Activated CD8-positive, alpha-beta T cell treated with anti-CD3 and anti-CD28 coated beads for 36 hours (primary cell): Measurements from ENCODE around the gene WDFY2. TPM values are rescaled to one million over a fixed set of nuclear protein-coding genes. Genes with fewer than 3 reads are reported as not detected.

Experiments
- ATAC-seq: fragments of 200-7000 bp; cut with Tn5 transposase; one replicate; pipeline ENCODE4 v1.10.0; 2021; ENCODE audit warnings: mild to moderate bottlenecking, moderate library complexity
- CTCF ChIA-PET: fragments of 350-600 bp; sonication (Branson Sonifier 250); formaldehyde crosslinking; loops from one replicate; lab custom pipeline; 2021; ENCODE audit warnings: antibody characterized with exemption; lab: Charles Lee
- POLR2A ChIA-PET: fragments of 350-600 bp; sonication (Branson Sonifier 250); formaldehyde crosslinking; loops from one replicate; lab custom pipeline; 2021; ENCODE audit warnings: antibody characterized with exemption; lab: Charles Lee
- DNase-seq: peaks from one replicate; pipeline ENCODE4 v3.0.0-alpha.2; 2020
- H3K27ac Mint-ChIP-seq: one replicate; pipeline ENCODE4 v1.8.0; 2021; ENCODE audit warnings: mild to moderate bottlenecking, mixed read lengths
- H3K27me3 Mint-ChIP-seq: one replicate; pipeline ENCODE4 v1.8.0; 2021; ENCODE audit warnings: mixed read lengths
- H3K36me3 Mint-ChIP-seq: one replicate; pipeline ENCODE4 v1.8.0; 2021; ENCODE audit warnings: low read depth, mixed read lengths
- H3K4me1 Mint-ChIP-seq: one replicate; pipeline ENCODE4 v1.8.0; 2021; ENCODE audit warnings: low read depth, mixed read lengths
- H3K4me3 Mint-ChIP-seq: one replicate; pipeline ENCODE4 v1.8.0; 2021; ENCODE audit warnings: mild to moderate bottlenecking, moderate library complexity, mixed read lengths
- H3K9me3 Mint-ChIP-seq: one replicate; pipeline ENCODE4 v1.8.0; 2021; ENCODE audit warnings: mixed read lengths
- CTCF ChIP-seq: fragments of 200-600 bp; IDR thresholded peaks from one replicate; pipeline ENCODE4 v1.8.0; 2022; ENCODE audit warnings: antibody characterized with exemption, mild to moderate bottlenecking
- intact Hi-C: fragments of 100-400 bp; cut with micrococcal nuclease; formaldehyde crosslinking; loops from one replicate; pipeline ENCODE4 v1.10.0; 2022
- total RNA-seq, 2 experiments: library from RNA; stranded (reverse); gene quantifications; one replicate each; pipeline ENCODE4 v1.2.3, GENCODE V29; 2021

Gene WDFY2
- total RNA-seq, 2 experiments from 2014 or later: 11.2 to 11.6 TPM

- no peak overlapping the region for H3K27ac Mint-ChIP-seq
- DNase-seq (no peak), ATAC-seq (no peak)
- ChIA-PET POLR2A (no interaction called here), CTCF (no interaction called here)
- H3K27me3 Mint-ChIP-seq: no peaks in the 10 kb centered on the region
- no peaks in the 10 kb centered on the region for H3K36me3 Mint-ChIP-seq
- H3K4me3 Mint-ChIP-seq: no peak overlapping the region
- intact Hi-C loops: no loop called here
- no peak for TF ChIP-seq CTCF
- H3K9me3 Mint-ChIP-seq: no peaks in the 10 kb centered on the region
- H3K4me1 Mint-ChIP-seq: peaks cover 10% of the 10 kb centered on the region
These were observed 34.7 kb upstream of the WDFY2 start for GRCh38 chr13:51549593-51549992.

- H3K4me1 Mint-ChIP-seq: peaks cover 10% of the 10 kb centered on the region
- H3K4me3 Mint-ChIP-seq: no peak overlapping the region
- DNase-seq (no peak), ATAC-seq (no peak)
- intact Hi-C loops: no loop called here
- CTCF ChIA-PET: no interaction called here
- no peaks in the 10 kb centered on the region for H3K27me3 Mint-ChIP-seq
- H3K36me3 Mint-ChIP-seq: no peaks in the 10 kb centered on the region
- H3K9me3 Mint-ChIP-seq: no peaks in the 10 kb centered on the region
- no peak overlapping the region for H3K27ac Mint-ChIP-seq
- TF ChIP-seq CTCF: no peak
- POLR2A ChIA-PET: no interaction called here
These were observed 34.1 kb upstream of the WDFY2 start for GRCh38 chr13:51550151-51550550.

GRCh38 chr13:51551416-51551815 lies 32.8 kb upstream of the WDFY2 start:
- H3K4me1 Mint-ChIP-seq: peaks cover 10% of the 10 kb centered on the region
- no peaks in the 10 kb centered on the region for H3K27me3 Mint-ChIP-seq
- no peak for ATAC-seq
- no peaks in the 10 kb centered on the region for H3K36me3 Mint-ChIP-seq
- H3K4me3 Mint-ChIP-seq: no peak overlapping the region
- CTCF ChIA-PET: no interaction called here
- H3K9me3 Mint-ChIP-seq: no peaks in the 10 kb centered on the region
- intact Hi-C loops: no loop called here
- H3K27ac Mint-ChIP-seq: no peak overlapping the region
- POLR2A ChIA-PET: no interaction called here
- TF ChIP-seq CTCF: no peak
- DNase-seq: no peak

- ChIA-PET POLR2A (no interaction called here), CTCF (no interaction called here)
- H3K36me3 Mint-ChIP-seq: no peaks in the 10 kb centered on the region
- ATAC-seq (no peak), DNase-seq (no peak)
- intact Hi-C loops: no loop called here
- H3K9me3 Mint-ChIP-seq: no peaks in the 10 kb centered on the region
- peaks cover 10% of the 10 kb centered on the region for H3K4me1 Mint-ChIP-seq
- H3K27ac Mint-ChIP-seq: no peak overlapping the region
- no peak overlapping the region for H3K4me3 Mint-ChIP-seq
- no peak for TF ChIP-seq CTCF
- H3K27me3 Mint-ChIP-seq: no peaks in the 10 kb centered on the region
These were observed 32.2 kb upstream of the WDFY2 start for GRCh38 chr13:51552027-51552426.

- Mint-ChIP-seq H3K4me1 (peaks cover 10% of the 10 kb centered on the region), H3K4me3 (no peak overlapping the region), H3K27me3 (no peaks in the 10 kb centered on the region), H3K9me3 (no peaks in the 10 kb centered on the region), H3K27ac (no peak overlapping the region), H3K36me3 (no peaks in the 10 kb centered on the region)
- no peak for DNase-seq
- CTCF ChIA-PET: no interaction called here
- ATAC-seq: no peak
- TF ChIP-seq CTCF: no peak
- intact Hi-C loops: no loop called here
- POLR2A ChIA-PET: no interaction called here
These were observed 30.7 kb upstream of the WDFY2 start for GRCh38 chr13:51553531-51553930.
